H9 (cell line): ENCODE results near the gene PRDM11. TPM values are rescaled to one million over a fixed set of nuclear protein-coding genes. Genes with fewer than 3 reads are reported as not detected.

ENCODE experiments used
- DNase-seq: peaks from one replicate; pipeline ENCODE4 v3.0.0-alpha.2; 2017
- H2AFZ ChIP-seq: one replicate; pipeline ENCODE4 v1.6.1; 2013; ENCODE audit warnings: mild to moderate bottlenecking, low read length, control low read depth, moderate library complexity
- H2AK5ac ChIP-seq: 2 replicates; pipeline ENCODE4 v1.6.1; 2013; ENCODE audit warnings: low read length, control low read depth, mixed read lengths; ENCODE audit not compliant: insufficient read length
- H2BK120ac ChIP-seq: one replicate; pipeline ENCODE4 v1.6.1; 2013; ENCODE audit warnings: low read depth, mild to moderate bottlenecking, low read length, control low read depth, inconsistent platforms; ENCODE audit not compliant: poor library complexity, severe bottlenecking
- H2BK12ac ChIP-seq: 2 replicates; pipeline ENCODE4 v1.6.1; 2013; ENCODE audit warnings: low read length, control low read depth, mixed read lengths, low read depth; ENCODE audit not compliant: insufficient read length
- H2BK15ac ChIP-seq: 2 replicates; pipeline ENCODE4 v1.6.1; 2013; ENCODE audit warnings: low read depth, low read length, control low read depth
- H2BK20ac ChIP-seq: one replicate; pipeline ENCODE4 v1.6.1; 2013; ENCODE audit warnings: low read depth, mild to moderate bottlenecking, low read length, control low read depth, inconsistent platforms; ENCODE audit not compliant: poor library complexity, severe bottlenecking
- H2BK5ac ChIP-seq: 2 replicates; pipeline ENCODE4 v1.6.1; 2013; ENCODE audit warnings: low read length, control low read depth, mixed read lengths; ENCODE audit not compliant: insufficient read length
- H3K14ac ChIP-seq: 2 replicates; pipeline ENCODE4 v1.6.1; 2013; ENCODE audit warnings: low read length, control low read depth; ENCODE audit not compliant: insufficient read depth
- H3K18ac ChIP-seq: 2 replicates; pipeline ENCODE4 v1.6.1; 2013; ENCODE audit warnings: low read depth, mild to moderate bottlenecking, mixed read lengths, low read length, control low read depth; ENCODE audit not compliant: insufficient read length
- H3K23ac ChIP-seq: 2 replicates; pipeline ENCODE4 v1.6.1; 2013; ENCODE audit warnings: low read length, control low read depth, mixed read lengths, low read depth; ENCODE audit not compliant: insufficient read length
- H3K23me2 ChIP-seq: 2 replicates; pipeline ENCODE4 v1.6.1; 2013; ENCODE audit warnings: low read depth, mild to moderate bottlenecking, mixed read lengths, low read length, control low read depth; ENCODE audit not compliant: insufficient read length, poor library complexity, severe bottlenecking
- H3K27ac ChIP-seq: 2 replicates; pipeline ENCODE4 v1.5.1; 2013; ENCODE audit warnings: low read length, control low read depth, mixed read lengths, low read depth; ENCODE audit not compliant: insufficient read length
- H3K27me3 ChIP-seq: 2 replicates; pipeline ENCODE4 v1.6.1; 2013; ENCODE audit warnings: low read length, control low read depth, inconsistent platforms; ENCODE audit not compliant: insufficient read depth
- H3K4ac ChIP-seq: 2 replicates; pipeline ENCODE4 v1.6.1; 2013; ENCODE audit warnings: low read depth, mild to moderate bottlenecking, control low read depth, inconsistent platforms, low read length, moderate library complexity
- H3K4me1 ChIP-seq: 2 replicates; pipeline ENCODE4 v1.6.1; 2013; ENCODE audit warnings: low read length, control low read depth, inconsistent platforms; ENCODE audit not compliant: insufficient read depth
- H3K4me2 ChIP-seq: 2 replicates; pipeline ENCODE4 v1.6.1; 2013; ENCODE audit warnings: low read length, control low read depth, mixed read lengths; ENCODE audit not compliant: insufficient read length, insufficient read depth
- H3K56ac ChIP-seq: 2 replicates; pipeline ENCODE4 v1.6.1; 2013; ENCODE audit warnings: low read depth, mild to moderate bottlenecking, mixed read lengths, low read length, control low read depth; ENCODE audit not compliant: insufficient read length
- H3K79me1 ChIP-seq: 2 replicates; pipeline ENCODE4 v1.6.1; 2013; ENCODE audit warnings: low read depth, mild to moderate bottlenecking, moderate library complexity, low read length, control low read depth, inconsistent platforms; ENCODE audit not compliant: insufficient read depth, poor library complexity, severe bottlenecking
- H3K79me2 ChIP-seq: 2 replicates; pipeline ENCODE4 v1.6.1; 2013; ENCODE audit warnings: low read length, control low read depth, inconsistent platforms; ENCODE audit not compliant: insufficient read depth
- H3K9ac ChIP-seq: 2 replicates; pipeline ENCODE4 v1.6.1; 2013; ENCODE audit warnings: low read length, control low read depth, mixed read lengths; ENCODE audit not compliant: insufficient read length; ENCODE audit errors: extremely low read depth
- H3K9me3 ChIP-seq: one replicate; pipeline ENCODE4 v1.6.1; 2013; ENCODE audit warnings: low read depth, low read length, inconsistent platforms; ENCODE audit not compliant: control insufficient read depth
- H3T11ph ChIP-seq: one replicate; pipeline ENCODE4 v1.6.1; 2013; ENCODE audit warnings: mild to moderate bottlenecking, low read length, control low read depth, inconsistent platforms
- H4K20me1 ChIP-seq: one replicate; pipeline ENCODE4 v1.6.1; 2013; ENCODE audit not compliant: control insufficient read depth, insufficient read length, insufficient read depth
- H4K5ac ChIP-seq: 2 replicates; pipeline ENCODE4 v1.6.1; 2013; ENCODE audit warnings: low read depth, mild to moderate bottlenecking, mixed read lengths, low read length, control low read depth; ENCODE audit not compliant: insufficient read length
- H4K8ac ChIP-seq: replicated peaks from 2 replicates; pipeline ENCODE4 v1.6.1; 2013; ENCODE audit warnings: low read length, control low read depth, mixed read lengths, low read depth; ENCODE audit not compliant: insufficient read length
- H4K91ac ChIP-seq: 2 replicates; pipeline ENCODE4 v1.6.1; 2013; ENCODE audit warnings: low read depth, mild to moderate bottlenecking, moderate library complexity, mixed read lengths, low read length, control low read depth; ENCODE audit not compliant: insufficient read length
- H3K27ac Mint-ChIP-seq, 3 experiments: 2 replicates in 2 of 3; 3 replicates in 1 of 3; pipeline ENCODE4 v1.8.0; 2020 to 2021; ENCODE audit warnings: mixed read lengths in 3 of 3, mild to moderate bottlenecking in 1 of 3, moderate library complexity in 1 of 3
- H3K27me3 Mint-ChIP-seq: 2 replicates; pipeline ENCODE4 v1.8.0; 2021; ENCODE audit warnings: low read depth, mild to moderate bottlenecking, moderate library complexity, mixed read lengths
- H3K36me3 Mint-ChIP-seq, 3 experiments: 2 replicates in 2 of 3; 3 replicates in 1 of 3; pipeline ENCODE4 v1.8.0; 2020 to 2021; ENCODE audit warnings: low read depth in 3 of 3, mixed read lengths in 3 of 3; ENCODE audit not compliant: insufficient read depth in 1 of 3
- H3K4me1 Mint-ChIP-seq, 2 experiments: 2 replicates each; pipeline ENCODE4 v1.8.0; 2020; ENCODE audit warnings: mixed read lengths in 2 of 2
- H3K4me3 Mint-ChIP-seq, 2 experiments: 2 replicates in 1 of 2; 3 replicates in 1 of 2; pipeline ENCODE4 v1.8.0; 2020 to 2021; ENCODE audit warnings: mild to moderate bottlenecking in 2 of 2, mixed read lengths in 2 of 2, moderate library complexity in 1 of 2
- H3K9me3 Mint-ChIP-seq, 2 experiments: 2 replicates in 1 of 2; 3 replicates in 1 of 2; pipeline ENCODE4 v1.8.0; 2020; ENCODE audit warnings: mild to moderate bottlenecking in 2 of 2, mixed read lengths in 2 of 2, moderate library complexity in 1 of 2
- CTCF ChIP-seq: fragments of 200-600 bp; sonication (generic); conservative IDR thresholded peaks from 3 replicates; pipeline ENCODE4 v1.8.0; 2021; ENCODE audit warnings: antibody characterized with exemption, mild to moderate bottlenecking
- WGBS: extraction: QIAGEN DNeasy Blood & Tissue Kit; methylation state at CpG from one replicate; pipeline ENCODE4 v1.1.7; 2013; ENCODE audit warnings: missing lambda C conversion rate, low lambda C conversion rate, mixed read lengths; ENCODE audit not compliant: insufficient read length; ENCODE audit errors: extremely low coverage; 5-methylcytosine and 5-hydroxymethylcytosine counted together
- total RNA-seq: library from RNA; stranded (reverse); gene quantifications from 2 replicates; pipeline ENCODE4 v1.2.1, GENCODE V29; 2021

Gene PRDM11
- total RNA-seq, 1 experiment from 2014 or later = 11.5 TPM

DNA sequence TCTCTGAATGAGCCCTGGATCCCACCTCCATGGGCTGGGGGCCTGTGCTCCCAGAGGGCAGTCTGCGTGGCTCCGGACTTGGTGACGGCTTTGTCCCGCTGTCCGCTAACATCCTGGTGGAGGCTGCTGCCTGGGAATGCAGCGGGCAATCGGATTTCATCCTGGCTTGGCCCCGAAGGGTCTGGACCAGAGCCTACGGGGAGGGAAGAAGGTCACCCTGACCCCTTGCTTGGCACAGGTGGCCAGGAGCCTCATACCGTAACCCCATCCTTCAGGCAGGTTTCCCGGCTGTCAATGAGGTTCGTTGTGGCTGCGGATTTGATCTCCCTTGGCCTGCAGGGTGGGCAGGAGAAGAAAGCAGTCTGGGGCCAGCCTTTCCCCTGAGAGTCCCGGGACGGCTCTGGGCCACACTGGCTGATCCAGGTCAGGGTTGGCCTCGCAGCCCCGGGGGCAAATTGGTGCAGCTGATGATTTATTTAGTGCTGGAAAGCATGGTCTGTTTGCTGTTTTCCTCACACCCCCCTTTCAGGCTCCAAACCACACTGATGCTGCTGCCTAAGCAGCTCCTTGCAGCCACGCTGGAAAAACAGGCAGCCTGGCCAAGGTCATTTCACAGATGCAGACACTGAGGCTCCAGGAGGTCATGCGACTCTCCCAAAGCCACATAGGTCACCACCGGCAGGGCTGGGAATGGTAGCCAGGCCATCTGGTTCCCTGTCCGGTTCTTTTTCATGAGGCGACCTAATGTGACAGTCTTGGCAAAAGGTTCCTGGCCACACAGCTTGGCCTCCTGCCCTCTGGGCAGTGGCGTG is 15.0 kb downstream of the PRDM11 start:
- Histone ChIP-seq H4K91ac (no peak overlapping the region), H2BK20ac (no peak overlapping the region), H3K14ac (no peak overlapping the region), H2BK120ac (no peak overlapping the region), H4K20me1 (no peaks in the 10 kb centered on the region), H4K8ac (no peak overlapping the region), H3K18ac (no peak overlapping the region), H3K4me1 (no peaks in the 10 kb centered on the region), H2AFZ (no peak overlapping the region), H3K4ac (no peak overlapping the region), H3K56ac (no peak overlapping the region), H2AK5ac (no peak overlapping the region), H3K9ac (no peak overlapping the region), H2BK15ac (no peak overlapping the region), H3K27ac (no peak overlapping the region), H3K79me1 (no peaks in the 10 kb centered on the region), H2BK12ac (no peak overlapping the region), H3T11ph (no peak overlapping the region), H3K23ac (no peak overlapping the region), H2BK5ac (no peak overlapping the region), H4K5ac (no peak overlapping the region), H3K9me3 (no peaks in the 10 kb centered on the region), H3K4me2 (no peak overlapping the region), H3K23me2 (no peaks in the 10 kb centered on the region), H3K27me3 (no peaks in the 10 kb centered on the region), H3K79me2 (peaks cover 2% of the 10 kb centered on the region; the same call in 1 of the 2 replicates)
- Mint-ChIP-seq H3K9me3 (no peaks in the 10 kb centered on the region), H3K27ac (0 out of 7 replicates have a peak overlapping the region, but pooled peaks of 1 of the 3 experiments have one; percentile 86), H3K36me3 (peaks cover 0 to 2% (median 0%) of the 10 kb centered on the region in 3 experiments; a peak in 1 of 7 replicates), H3K4me3 (no peak overlapping the region), H3K27me3 (no peaks in the 10 kb centered on the region), H3K4me1 (peaks cover 6 to 10% of the 10 kb centered on the region in 2 experiments)
- no peak for DNase-seq
- no CpG with 5 or more reads among the region's 23 CpGs for WGBS
- no peak for TF ChIP-seq CTCF
